ENCODE measurements around the gene CACNA1B.
"Not testable (repeated sequence)": the region's sequence is repeated elsewhere in the genome, so short reads cannot be mapped to it uniquely, and the experiment has no call there.

CACNA1B gene

DNA sequence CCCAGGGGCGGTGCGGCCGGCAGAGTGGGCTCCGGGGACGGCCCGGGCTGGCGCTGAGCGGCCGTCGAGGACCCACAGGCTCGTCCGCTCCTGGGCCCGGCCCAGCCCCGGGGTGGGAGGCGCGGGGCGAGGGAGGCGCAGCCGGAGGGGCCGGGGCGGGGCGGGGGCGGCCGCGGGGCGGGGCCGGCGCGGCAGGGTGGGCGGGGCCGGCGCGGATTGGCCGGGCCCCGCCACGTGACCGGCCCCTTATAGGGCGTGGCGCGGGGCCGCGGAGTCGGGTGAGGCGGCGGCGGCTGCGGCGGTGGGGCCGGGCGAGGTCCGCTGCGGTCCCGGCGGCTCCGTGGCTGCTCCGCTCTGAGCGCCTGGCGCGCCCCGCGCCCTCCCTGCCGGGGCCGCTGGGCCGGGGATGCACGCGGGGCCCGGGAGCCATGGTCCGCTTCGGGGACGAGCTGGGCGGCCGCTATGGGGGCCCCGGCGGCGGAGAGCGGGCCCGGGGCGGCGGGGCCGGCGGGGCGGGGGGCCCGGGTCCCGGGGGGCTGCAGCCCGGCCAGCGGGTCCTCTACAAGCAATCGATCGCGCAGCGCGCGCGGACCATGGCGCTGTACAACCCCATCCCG lies at the start of gene CACNA1B:
TSS of gene CACNA1B (plus strand) at position 277 of the 617 bp plus-strand sequence. CDS start at position 429, 152 bp downstream.
- Histone ChIP-seq H3K36me3 (peaks cover 22% of the 10 kb centered on the region), H3K27ac (peak within 1 kb of the TSS; percentile 45), H3K4me3 (ENCODE audit: low read depth, low read length) (peak within 1 kb of the TSS; percentile 62)
- peak; percentile 40 for DNase-seq
- not testable (repeated sequence) for H3K9me3 ChIP-seq (ENCODE audit: severe bottlenecking); H3K27me3 ChIP-seq (ENCODE audit: insufficient read depth, low read depth, severe bottlenecking)

DNA sequence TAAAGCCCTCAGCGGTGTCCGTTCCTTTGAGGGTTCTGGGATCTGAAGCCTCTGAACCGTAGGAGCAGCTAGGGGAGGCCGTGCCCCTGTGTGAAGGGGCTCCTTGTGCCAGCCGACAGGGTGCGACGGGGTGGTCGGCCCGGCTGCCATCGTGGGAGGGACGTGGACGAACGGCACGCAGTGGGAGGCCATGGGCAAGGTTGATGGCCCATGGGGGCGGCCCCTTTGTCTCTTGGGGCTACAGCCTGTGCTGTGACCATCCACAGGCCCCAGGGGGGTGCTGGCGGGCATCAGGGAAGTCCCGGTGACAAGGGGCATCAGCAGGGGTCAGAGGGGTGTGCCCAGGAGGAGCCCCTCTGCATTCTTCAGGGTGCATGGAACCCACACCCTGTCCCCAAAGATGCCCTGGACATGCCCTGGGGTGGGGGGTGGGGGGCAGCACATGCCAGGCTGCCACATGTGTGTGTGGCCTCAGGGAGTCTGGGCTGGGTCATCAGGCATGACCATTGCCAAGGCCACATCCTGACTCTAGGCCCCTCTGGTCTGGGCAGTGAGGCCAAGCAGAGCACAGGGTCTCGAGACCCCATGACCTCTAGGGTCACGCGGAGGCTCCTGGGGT lies 49.6 kb upstream of the CACNA1B start:
- Histone ChIP-seq H3K9me3 (ENCODE audit: severe bottlenecking) (no peaks in the 10 kb centered on the region), H3K27me3 (ENCODE audit: insufficient read depth, low read depth, severe bottlenecking) (no peaks in the 10 kb centered on the region), H3K27ac (no peak overlapping the region), H3K36me3 (peaks cover 35% of the 10 kb centered on the region), H3K4me3 (ENCODE audit: low read depth, low read length) (no peak overlapping the region)
- DNase-seq, result no peak
- TF ChIP-seq, protein P1, sequence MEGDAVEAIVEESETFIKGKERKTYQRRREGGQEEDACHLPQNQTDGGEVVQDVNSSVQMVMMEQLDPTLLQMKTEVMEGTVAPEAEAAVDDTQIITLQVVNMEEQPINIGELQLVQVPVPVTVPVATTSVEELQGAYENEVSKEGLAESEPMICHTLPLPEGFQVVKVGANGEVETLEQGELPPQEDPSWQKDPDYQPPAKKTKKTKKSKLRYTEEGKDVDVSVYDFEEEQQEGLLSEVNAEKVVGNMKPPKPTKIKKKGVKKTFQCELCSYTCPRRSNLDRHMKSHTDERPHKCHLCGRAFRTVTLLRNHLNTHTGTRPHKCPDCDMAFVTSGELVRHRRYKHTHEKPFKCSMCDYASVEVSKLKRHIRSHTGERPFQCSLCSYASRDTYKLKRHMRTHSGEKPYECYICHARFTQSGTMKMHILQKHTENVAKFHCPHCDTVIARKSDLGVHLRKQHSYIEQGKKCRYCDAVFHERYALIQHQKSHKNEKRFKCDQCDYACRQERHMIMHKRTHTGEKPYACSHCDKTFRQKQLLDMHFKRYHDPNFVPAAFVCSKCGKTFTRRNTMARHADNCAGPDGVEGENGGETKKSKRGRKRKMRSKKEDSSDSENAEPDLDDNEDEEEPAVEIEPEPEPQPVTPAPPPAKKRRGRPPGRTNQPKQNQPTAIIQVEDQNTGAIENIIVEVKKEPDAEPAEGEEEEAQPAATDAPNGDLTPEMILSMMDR (IDR thresholded peaks at IDR 0.05; ENCODE audit: low read depth, low read length), result no peak

DNA sequence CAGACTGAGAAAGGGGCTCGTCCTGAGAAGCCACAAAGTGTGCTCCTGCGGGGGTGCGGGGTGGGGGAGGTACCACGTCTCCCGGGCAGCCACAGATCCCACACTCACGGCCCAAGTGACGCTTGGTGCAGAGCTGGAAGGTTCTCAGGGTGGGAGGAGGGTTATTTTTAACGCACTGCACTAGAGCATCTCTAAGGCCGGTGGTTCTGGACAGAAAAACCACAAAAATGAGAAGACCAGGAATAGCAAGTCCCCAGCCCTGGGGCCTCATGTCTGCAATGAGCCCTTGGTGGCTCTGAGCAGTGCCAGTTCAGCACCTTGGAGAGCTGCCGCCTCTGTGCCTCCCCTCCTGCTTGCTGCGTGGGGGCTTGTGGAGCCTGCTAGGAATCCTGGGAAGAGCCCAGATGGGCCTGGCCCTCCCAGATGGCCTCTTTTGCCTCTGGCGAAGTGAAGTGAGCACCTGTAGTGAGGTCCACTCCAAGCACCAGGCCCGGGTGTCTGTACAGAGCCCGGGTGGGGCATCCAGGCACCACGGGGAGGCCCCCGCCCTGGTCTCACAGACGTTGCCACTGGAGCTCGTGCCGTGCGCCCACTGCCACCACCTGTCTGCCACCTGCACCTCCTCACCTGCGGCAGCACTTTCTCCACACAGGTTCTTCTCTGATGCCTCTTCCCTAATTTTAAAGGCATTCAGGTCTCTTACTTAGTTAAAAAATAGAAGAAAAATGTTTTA lies 48.9 kb upstream of the CACNA1B start:
- H3K36me3 ChIP-seq, result peaks cover 40% of the 10 kb centered on the region
- no peak overlapping the region for H3K27ac ChIP-seq
- H3K27me3 ChIP-seq (ENCODE audit: insufficient read depth, low read depth, severe bottlenecking), result no peaks in the 10 kb centered on the region
- TF ChIP-seq, protein P1 (IDR thresholded peaks at IDR 0.05; ENCODE audit: low read depth, low read length), result no peak
- no peak overlapping the region for H3K4me3 ChIP-seq (ENCODE audit: low read depth, low read length)
- no peak for DNase-seq
- H3K9me3 ChIP-seq (ENCODE audit: severe bottlenecking), result no peaks in the 10 kb centered on the region

DNA sequence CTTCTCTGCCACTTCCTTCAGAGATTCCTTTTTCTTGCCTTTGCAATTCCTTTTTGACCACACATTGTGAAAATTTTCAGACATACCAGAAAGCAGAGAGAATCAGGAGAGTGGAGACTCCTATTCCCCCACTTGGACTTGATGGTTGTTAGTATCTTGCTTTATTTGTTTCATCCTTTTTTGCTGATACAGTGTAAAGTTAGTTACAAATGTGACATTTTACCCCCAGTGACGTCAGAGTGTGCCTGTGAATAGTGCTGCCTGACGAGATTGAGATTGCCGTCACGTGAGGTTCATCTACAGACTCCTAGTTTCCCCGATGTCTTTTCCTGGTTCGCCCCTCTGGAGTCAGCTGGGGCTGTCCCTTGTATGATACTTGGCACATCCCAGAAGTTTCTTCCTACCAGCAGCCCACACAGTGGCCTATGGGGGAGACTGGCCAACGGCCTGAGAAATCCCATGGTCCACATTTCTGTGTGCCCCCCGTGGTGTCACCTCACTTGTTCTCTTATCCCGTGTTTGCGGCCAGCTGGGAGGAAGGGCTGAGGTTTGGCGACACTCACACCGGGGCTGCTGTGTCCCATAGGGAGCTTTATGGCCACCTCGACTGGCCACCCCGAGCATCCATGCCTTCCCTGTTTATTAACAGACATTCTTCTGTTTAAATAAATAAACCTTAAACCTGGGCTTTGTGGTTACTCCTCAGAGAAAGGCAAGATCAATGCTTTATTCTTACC lies 48.2 kb upstream of the CACNA1B start:
- DNase-seq, result no peak
- Histone ChIP-seq H3K36me3 (peaks cover 40% of the 10 kb centered on the region), H3K4me3 (ENCODE audit: low read depth, low read length) (no peak overlapping the region), H3K9me3 (ENCODE audit: severe bottlenecking) (no peaks in the 10 kb centered on the region), H3K27me3 (ENCODE audit: insufficient read depth, low read depth, severe bottlenecking) (no peaks in the 10 kb centered on the region), H3K27ac (no peak overlapping the region)
- TF ChIP-seq, protein P1 (IDR thresholded peaks at IDR 0.05; ENCODE audit: low read depth, low read length), result no peak

DNA sequence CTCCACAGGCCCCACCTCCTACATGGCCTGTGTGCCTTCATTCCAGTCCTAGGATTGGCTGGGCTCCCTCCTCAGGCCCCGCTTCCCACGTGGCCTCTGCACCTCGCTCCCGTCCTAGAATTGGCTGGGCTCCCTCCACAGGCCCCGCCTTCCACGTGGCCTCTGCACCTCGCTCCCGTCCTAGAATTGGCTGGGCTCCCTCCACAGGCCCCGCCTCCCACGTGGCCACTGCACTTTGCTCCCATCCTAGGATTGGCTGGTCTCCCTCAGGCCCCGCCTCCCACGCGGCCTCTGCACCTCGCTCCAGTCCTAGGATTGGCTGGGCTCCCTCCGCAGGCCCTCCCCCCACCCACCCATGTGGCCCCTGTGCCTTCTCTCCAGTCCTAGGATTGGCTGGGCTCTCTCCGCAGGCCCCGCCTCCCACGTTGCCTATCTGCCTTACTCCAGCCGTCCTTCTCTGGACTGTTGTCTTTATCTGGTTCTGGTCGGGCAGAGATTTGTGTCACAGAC lies 45.3 kb upstream of the CACNA1B start:
- DNase-seq, result no peak
- H3K9me3 ChIP-seq (ENCODE audit: severe bottlenecking), result no peaks in the 10 kb centered on the region
- H3K27me3 ChIP-seq (ENCODE audit: insufficient read depth, low read depth, severe bottlenecking), result no peaks in the 10 kb centered on the region
- peaks cover 33% of the 10 kb centered on the region for H3K36me3 ChIP-seq
- no peak overlapping the region for H3K4me3 ChIP-seq (ENCODE audit: low read depth, low read length)
- H3K27ac ChIP-seq, result no peak overlapping the region
- TF ChIP-seq, protein P1 (IDR thresholded peaks at IDR 0.05; ENCODE audit: low read depth, low read length), result no peak
